Hepatocyte (in vitro differentiated cells): ENCODE data around the gene MAP3K4.

ENCODE experiments used
- CTCF ChIP-seq: fragments of 200-600 bp; sonication (generic); IDR thresholded peaks from 2 replicates; pipeline ENCODE4 v1.5.1; 2016; ENCODE audit warnings: antibody characterized with exemption, mild to moderate bottlenecking; ENCODE audit not compliant: poor library complexity
- EZH2 ChIP-seq: fragments of 200-600 bp; sonication (generic); IDR thresholded peaks from 2 replicates; pipeline ENCODE4 v1.6.1; 2016; ENCODE audit warnings: antibody characterized with exemption, mild to moderate bottlenecking, borderline replicate concordance
- EZH2phosphoT487 ChIP-seq: fragments of 200-600 bp; sonication (generic); IDR thresholded peaks from one replicate; pipeline ENCODE4 v1.6.1; 2018; ENCODE audit warnings: antibody characterized with exemption, mild to moderate bottlenecking, low read depth, moderate library complexity; ENCODE audit not compliant: unreplicated experiment, severe bottlenecking

DNA sequence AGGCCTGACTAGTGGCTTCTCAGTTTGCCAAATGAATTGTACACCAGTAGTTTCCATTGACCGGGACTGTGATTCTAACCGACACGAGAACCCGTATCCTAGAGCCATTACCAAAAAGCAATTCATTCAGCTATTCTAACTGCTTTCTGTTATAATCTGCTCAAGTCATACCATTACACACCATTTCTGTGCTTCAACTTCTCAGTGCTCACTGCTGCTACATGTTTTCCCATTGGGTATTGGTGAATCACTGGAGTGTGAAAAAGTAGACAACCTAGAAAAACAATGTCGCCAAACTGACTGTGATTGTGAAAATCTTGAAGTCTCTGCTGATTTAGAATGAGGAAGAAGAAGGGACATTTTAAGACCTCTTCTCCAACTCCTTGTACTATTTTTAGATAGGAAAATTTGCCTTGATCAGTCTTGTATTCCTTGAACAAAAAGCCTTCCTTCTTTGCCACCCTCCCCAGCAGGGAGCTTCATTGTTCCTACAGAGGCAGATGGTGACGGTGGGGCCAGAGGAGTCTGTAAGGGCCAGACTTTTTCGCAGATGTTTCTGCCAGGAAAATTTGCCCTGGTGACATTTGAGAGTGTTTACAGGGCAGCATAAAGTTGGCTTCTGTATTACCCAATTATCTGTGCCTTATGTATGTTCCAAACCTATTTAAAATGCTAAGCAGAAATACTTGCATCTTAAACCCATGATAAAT, 31.7 kb upstream of the MAP3K4 start:
- TF ChIP-seq EZH2, result no peak
- TF ChIP-seq CTCF, result no peak
- no peak for TF ChIP-seq EZH2phosphoT487
